GM12892 (cell line): ENCODE data around the gene STRBP.

Experiments used
- POLR2A ChIP-seq: IDR thresholded peaks from 2 replicates; pipeline ENCODE4 v1.6.1; 2011; ENCODE audit warnings: low read depth, low read length, control low read depth
- POLR2AphosphoS5 ChIP-seq: IDR thresholded peaks from 2 replicates; pipeline ENCODE4 v1.6.1; 2011; ENCODE audit warnings: low read depth, low read length, control low read depth
- TAF1 ChIP-seq: IDR thresholded peaks from 2 replicates; pipeline ENCODE4 v1.6.1; 2011; ENCODE audit warnings: low read depth, mild to moderate bottlenecking, control low read depth, low read length, borderline replicate concordance

DNA sequence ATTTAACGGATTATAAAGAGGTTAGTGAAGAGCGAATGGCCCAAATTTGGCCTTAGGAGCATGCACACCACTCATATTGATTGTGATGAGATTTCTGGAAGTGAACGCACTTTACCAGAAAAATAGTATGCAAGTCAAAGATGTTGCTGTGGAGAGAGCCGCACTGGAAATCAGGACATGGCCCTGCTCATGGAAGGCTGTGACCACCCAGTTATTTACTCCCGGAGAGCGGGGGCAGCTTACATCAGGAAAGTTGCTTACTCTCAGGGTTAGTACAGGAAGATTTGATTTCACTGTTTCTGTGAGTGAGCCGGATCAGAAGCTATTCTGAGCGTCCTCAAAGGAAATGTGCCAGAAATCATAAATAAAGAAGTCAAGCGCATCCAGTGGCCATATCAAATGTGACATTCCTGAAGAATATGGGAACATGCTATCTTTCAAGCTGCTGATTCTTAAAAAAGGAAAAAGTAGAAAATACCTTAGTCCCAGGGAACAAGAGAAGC, 42.9 kb upstream of the STRBP start:
- TF ChIP-seq POLR2AphosphoS5 (no peak), TAF1 (no peak), POLR2A (no peak)
